WTC11 (cell line): Measurements from ENCODE around the gene LIMS2. TPM values are rescaled to one million over a fixed set of nuclear protein-coding genes. Genes with fewer than 3 reads are reported as not detected.

Source experiments
- ATAC-seq: fragments of 200-7000 bp; cut with Tn5 transposase; 2 replicates; pipeline ENCODE4 v1.10.0; 2021; ENCODE audit warnings: mild to moderate bottlenecking, moderate library complexity
- CTCF ChIA-PET: fragments of 300-600 bp; sonication (Branson Sonifier 250); formaldehyde crosslinking; loops from one replicate; lab custom pipeline; 2021; ENCODE audit warnings: antibody characterized with exemption; lab: Charles Lee
- POLR2A ChIA-PET: fragments of 350-600 bp; sonication (Branson Sonifier 250); formaldehyde crosslinking; loops from one replicate; lab custom pipeline; 2021; ENCODE audit warnings: antibody characterized with exemption; lab: Charles Lee
- DNase-seq: peaks from one replicate; pipeline ENCODE4 v3.0.0; 2021; ENCODE audit warnings: low spot score
- H3K27ac Mint-ChIP-seq: 2 replicates; pipeline ENCODE4 v1.8.0; 2021; ENCODE audit warnings: mixed read lengths
- H3K27me3 Mint-ChIP-seq: 2 replicates; pipeline ENCODE4 v1.8.0; 2021; ENCODE audit warnings: low read depth, mild to moderate bottlenecking, moderate library complexity, mixed read lengths
- H3K36me3 Mint-ChIP-seq: 2 replicates; pipeline ENCODE4 v1.8.0; 2021; ENCODE audit warnings: mixed read lengths
- H3K4me1 Mint-ChIP-seq: 2 replicates; pipeline ENCODE4 v1.8.0; 2022; ENCODE audit warnings: mixed read lengths
- H3K4me3 Mint-ChIP-seq: 2 replicates; pipeline ENCODE4 v1.8.0; 2021; ENCODE audit warnings: mild to moderate bottlenecking, moderate library complexity, mixed read lengths
- H3K9me3 Mint-ChIP-seq: 2 replicates; pipeline ENCODE4 v1.8.0; 2021; ENCODE audit warnings: mixed read lengths
- ATF1 ChIP-seq: sonication (generic); formaldehyde crosslinking; IDR thresholded peaks from 2 replicates; pipeline ENCODE4 v1.8.1; 2023; ENCODE audit warnings: mild to moderate bottlenecking, moderate library complexity, missing genetic modification reagents
- ATF3 ChIP-seq: sonication (generic); formaldehyde crosslinking; conservative IDR thresholded peaks from 2 replicates; pipeline ENCODE4 v1.8.1; 2022; ENCODE audit warnings: mild to moderate bottlenecking, missing genetic modification reagents
- FOXJ3 ChIP-seq: sonication (generic); formaldehyde crosslinking; IDR thresholded peaks from 2 replicates; pipeline ENCODE4 v1.9.0; 2021; ENCODE audit warnings: missing genetic modification reagents, mild to moderate bottlenecking, borderline replicate concordance
- FOXP1 ChIP-seq: sonication (generic); formaldehyde crosslinking; IDR thresholded peaks from 2 replicates; pipeline ENCODE4 v1.8.0; 2022; ENCODE audit warnings: missing genetic modification reagents, mild to moderate bottlenecking, moderate library complexity, borderline replicate concordance
- GRHL2 ChIP-seq: fragments of 250-450 bp; sonication (Bioruptor Pico); IDR thresholded peaks from 2 replicates; pipeline ENCODE4 v1.8.0; 2022; ENCODE audit warnings: mild to moderate bottlenecking, moderate library complexity; ENCODE audit not compliant: insufficient replicate concordance, severe bottlenecking
- IRF1 ChIP-seq: sonication (generic); formaldehyde crosslinking; IDR thresholded peaks from 2 replicates; pipeline ENCODE4 v1.8.0; 2023; ENCODE audit warnings: missing genetic modification reagents
- KAT7 ChIP-seq: sonication (generic); formaldehyde crosslinking; IDR thresholded peaks from 2 replicates; pipeline ENCODE4 v1.8.1; 2023; ENCODE audit warnings: missing genetic modification reagents, mild to moderate bottlenecking, borderline replicate concordance
- MXD4 ChIP-seq: fragments of 250-450 bp; sonication (Bioruptor Pico); IDR thresholded peaks from 2 replicates; pipeline ENCODE4 v1.8.0; 2021; ENCODE audit warnings: mild to moderate bottlenecking, moderate library complexity, borderline replicate concordance
- OVOL2 ChIP-seq: fragments of 250-450 bp; sonication (Bioruptor Pico); IDR thresholded peaks from 2 replicates; pipeline ENCODE4 v1.9.0; 2021; ENCODE audit warnings: mild to moderate bottlenecking, borderline replicate concordance
- PRRX2 ChIP-seq: fragments of 250-450 bp; sonication (Bioruptor Pico); IDR thresholded peaks from 2 replicates; pipeline ENCODE4 v1.8.0; 2021; ENCODE audit warnings: mild to moderate bottlenecking
- USF2 ChIP-seq: sonication (generic); formaldehyde crosslinking; IDR thresholded peaks from 2 replicates; pipeline ENCODE4 v1.8.1; 2023; ENCODE audit warnings: mild to moderate bottlenecking, missing genetic modification reagents, moderate library complexity
- ZNF317 ChIP-seq: sonication (generic); formaldehyde crosslinking; IDR thresholded peaks from 2 replicates; pipeline ENCODE4 v1.8.1; 2023; ENCODE audit warnings: low read depth, mild to moderate bottlenecking, moderate library complexity, missing genetic modification reagents, borderline replicate concordance
- total RNA-seq: library from RNA; stranded (reverse); gene quantifications from 3 replicates; pipeline ENCODE4 v1.2.3, GENCODE V29; 2021
- TF ChIP-seq, protein P1 (sequence below): sonication (generic); formaldehyde crosslinking; IDR thresholded peaks from 2 replicates; pipeline ENCODE4 v1.8.1; 2023; ENCODE audit warnings: mild to moderate bottlenecking, missing genetic modification reagents, borderline replicate concordance
- TF ChIP-seq, protein P2 (sequence below): sonication (generic); formaldehyde crosslinking; IDR thresholded peaks from 2 replicates; pipeline ENCODE4 v1.8.1; 2022; ENCODE audit warnings: missing genetic modification reagents, borderline replicate concordance
- TF ChIP-seq, protein P3 (sequence below): fragments of 250-450 bp; sonication (Bioruptor Pico); IDR thresholded peaks from 2 replicates; pipeline ENCODE4 v2.1.2; 2022; ENCODE audit warnings: mild to moderate bottlenecking, moderate library complexity

The LIMS2 gene
- total RNA-seq, 1 experiment from 2014 or later: 2.4 TPM

GRCh38 chr2:127718271-127718670, 42.9 kb upstream of the LIMS2 start (continued):
- TF ChIP-seq, protein P1, sequence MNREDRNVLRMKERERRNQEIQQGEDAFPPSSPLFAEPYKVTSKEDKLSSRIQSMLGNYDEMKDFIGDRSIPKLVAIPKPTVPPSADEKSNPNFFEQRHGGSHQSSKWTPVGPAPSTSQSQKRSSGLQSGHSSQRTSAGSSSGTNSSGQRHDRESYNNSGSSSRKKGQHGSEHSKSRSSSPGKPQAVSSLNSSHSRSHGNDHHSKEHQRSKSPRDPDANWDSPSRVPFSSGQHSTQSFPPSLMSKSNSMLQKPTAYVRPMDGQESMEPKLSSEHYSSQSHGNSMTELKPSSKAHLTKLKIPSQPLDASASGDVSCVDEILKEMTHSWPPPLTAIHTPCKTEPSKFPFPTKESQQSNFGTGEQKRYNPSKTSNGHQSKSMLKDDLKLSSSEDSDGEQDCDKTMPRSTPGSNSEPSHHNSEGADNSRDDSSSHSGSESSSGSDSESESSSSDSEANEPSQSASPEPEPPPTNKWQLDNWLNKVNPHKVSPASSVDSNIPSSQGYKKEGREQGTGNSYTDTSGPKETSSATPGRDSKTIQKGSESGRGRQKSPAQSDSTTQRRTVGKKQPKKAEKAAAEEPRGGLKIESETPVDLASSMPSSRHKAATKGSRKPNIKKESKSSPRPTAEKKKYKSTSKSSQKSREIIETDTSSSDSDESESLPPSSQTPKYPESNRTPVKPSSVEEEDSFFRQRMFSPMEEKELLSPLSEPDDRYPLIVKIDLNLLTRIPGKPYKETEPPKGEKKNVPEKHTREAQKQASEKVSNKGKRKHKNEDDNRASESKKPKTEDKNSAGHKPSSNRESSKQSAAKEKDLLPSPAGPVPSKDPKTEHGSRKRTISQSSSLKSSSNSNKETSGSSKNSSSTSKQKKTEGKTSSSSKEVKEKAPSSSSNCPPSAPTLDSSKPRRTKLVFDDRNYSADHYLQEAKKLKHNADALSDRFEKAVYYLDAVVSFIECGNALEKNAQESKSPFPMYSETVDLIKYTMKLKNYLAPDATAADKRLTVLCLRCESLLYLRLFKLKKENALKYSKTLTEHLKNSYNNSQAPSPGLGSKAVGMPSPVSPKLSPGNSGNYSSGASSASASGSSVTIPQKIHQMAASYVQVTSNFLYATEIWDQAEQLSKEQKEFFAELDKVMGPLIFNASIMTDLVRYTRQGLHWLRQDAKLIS (CRISPR knock-in tag): no peak
- TF ChIP-seq PRRX2: no peak
- no peak for TF ChIP-seq ATF1
- TF ChIP-seq IRF1: no peak
- no peak for TF ChIP-seq FOXP1 (CRISPR knock-in tag)
- no peak for TF ChIP-seq GRHL2 (CRISPR knock-in tag)
- TF ChIP-seq, protein P2, sequence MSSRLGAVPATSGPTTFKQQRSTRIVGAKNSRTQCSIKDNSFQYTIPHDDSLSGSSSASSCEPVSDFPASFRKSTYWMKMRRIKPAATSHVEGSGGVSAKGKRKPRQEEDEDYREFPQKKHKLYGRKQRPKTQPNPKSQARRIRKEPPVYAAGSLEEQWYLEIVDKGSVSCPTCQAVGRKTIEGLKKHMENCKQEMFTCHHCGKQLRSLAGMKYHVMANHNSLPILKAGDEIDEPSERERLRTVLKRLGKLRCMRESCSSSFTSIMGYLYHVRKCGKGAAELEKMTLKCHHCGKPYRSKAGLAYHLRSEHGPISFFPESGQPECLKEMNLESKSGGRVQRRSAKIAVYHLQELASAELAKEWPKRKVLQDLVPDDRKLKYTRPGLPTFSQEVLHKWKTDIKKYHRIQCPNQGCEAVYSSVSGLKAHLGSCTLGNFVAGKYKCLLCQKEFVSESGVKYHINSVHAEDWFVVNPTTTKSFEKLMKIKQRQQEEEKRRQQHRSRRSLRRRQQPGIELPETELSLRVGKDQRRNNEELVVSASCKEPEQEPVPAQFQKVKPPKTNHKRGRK (CRISPR knock-in tag): no peak

DNA sequence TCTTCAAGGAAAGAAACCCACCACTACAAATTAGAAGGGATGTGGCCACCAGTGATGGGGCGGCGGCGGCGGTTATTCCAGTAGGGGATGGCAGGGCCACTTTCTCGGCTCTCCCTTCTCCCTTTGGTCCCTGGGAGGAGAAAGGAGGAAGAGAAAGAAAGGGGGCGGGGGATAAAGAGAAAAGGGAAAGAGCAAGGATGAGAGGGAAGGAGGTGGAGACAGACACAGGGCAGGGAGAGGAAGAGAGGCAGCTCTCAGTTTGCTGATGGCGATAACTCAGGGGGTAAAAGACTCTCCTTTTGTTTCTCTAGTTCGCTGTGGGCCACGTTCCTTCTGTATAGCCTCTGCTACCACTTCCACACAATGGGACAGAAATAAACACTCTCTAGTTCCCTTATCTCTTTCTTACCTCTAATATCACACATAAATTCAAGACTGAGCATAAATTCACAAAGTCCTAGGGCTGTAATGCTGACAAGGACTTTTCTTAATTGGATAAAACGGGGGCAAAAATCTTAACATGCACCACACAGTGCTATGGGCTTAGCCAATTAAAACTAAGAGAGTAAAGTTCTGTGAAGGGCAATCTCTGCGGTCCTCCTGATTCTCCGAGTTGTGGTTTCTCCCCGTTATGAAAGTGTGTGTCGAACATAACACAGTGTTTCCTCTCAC, 40.6 kb upstream of the LIMS2 start:
- H3K9me3 Mint-ChIP-seq: no peaks in the 10 kb centered on the region
- TF ChIP-seq ATF3 (CRISPR knock-in tag) (no peak), MXD4 (CRISPR knock-in tag) (no peak), ZNF317 (no peak), KAT7 (no peak), FOXJ3 (CRISPR knock-in tag) (no peak), OVOL2 (no peak), USF2 (no peak)
- TF ChIP-seq, protein P3, sequence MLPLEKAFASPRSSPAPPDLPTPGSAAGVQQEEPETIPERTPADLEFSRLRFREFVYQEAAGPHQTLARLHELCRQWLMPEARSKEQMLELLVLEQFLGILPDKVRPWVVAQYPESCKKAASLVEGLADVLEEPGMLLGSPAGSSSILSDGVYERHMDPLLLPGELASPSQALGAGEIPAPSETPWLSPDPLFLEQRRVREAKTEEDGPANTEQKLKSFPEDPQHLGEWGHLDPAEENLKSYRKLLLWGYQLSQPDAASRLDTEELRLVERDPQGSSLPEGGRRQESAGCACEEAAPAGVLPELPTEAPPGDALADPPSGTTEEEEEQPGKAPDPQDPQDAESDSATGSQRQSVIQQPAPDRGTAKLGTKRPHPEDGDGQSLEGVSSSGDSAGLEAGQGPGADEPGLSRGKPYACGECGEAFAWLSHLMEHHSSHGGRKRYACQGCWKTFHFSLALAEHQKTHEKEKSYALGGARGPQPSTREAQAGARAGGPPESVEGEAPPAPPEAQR: no peak
- H3K36me3 Mint-ChIP-seq: peaks cover 40% of the 10 kb centered on the region
- no peak overlapping the region for H3K4me3 Mint-ChIP-seq
- ATAC-seq (peak; percentile 65), DNase-seq (no peak)
- peak overlapping the region; percentile 82 for H3K27ac Mint-ChIP-seq
- no peaks in the 10 kb centered on the region for H3K27me3 Mint-ChIP-seq
- CTCF ChIA-PET: no interaction called here
- peaks cover 4% of the 10 kb centered on the region for H3K4me1 Mint-ChIP-seq
- POLR2A ChIA-PET: no interaction called here
